ENCODE results near the gene AGFG1. TPM values are rescaled to one million over a fixed set of nuclear protein-coding genes. Genes with fewer than 3 reads are reported as not detected.

AGFG1 gene
- 55.2 TPM for total RNA-seq
- long read RNA-seq, full-length matches to known transcripts, result 8 of 70 reads
- long read RNA-seq, partial matches to known transcripts, result 8 of 70 reads
- long read RNA-seq, other reads (novel, unspliced or antisense), result 54 of 70 reads

GRCh38 chr2:227471924-227472264, at the start of gene AGFG1:
Gene AGFG1, plus strand, starts transcription at chr2:227472156. Its CDS starts 266 bp downstream, at chr2:227472422.
- intact Hi-C loops (cut with micrococcal nuclease), result no loop called here

GRCh38 chr2:227423656-227424499, 48.1 kb upstream of the AGFG1 start:
- DNase-seq (no peak), ATAC-seq (no peak)
- intact Hi-C loops (cut with micrococcal nuclease), result no loop called here

More at GRCh38 chr2:227471924-227472264, at the start of gene AGFG1:
- ATAC-seq (peak; percentile 87), DNase-seq (peak; percentile 90)

- ATAC-seq, result no peak
- intact Hi-C loops (cut with micrococcal nuclease), result no loop called here
- DNase-seq, result no peak
Measured at GRCh38 chr2:227428731-227429285, 43.1 kb upstream of the AGFG1 start.

- intact Hi-C loops (cut with micrococcal nuclease), result no loop called here
Measured at GRCh38 chr2:227430639-227431038, 41.3 kb upstream of the AGFG1 start.

GRCh38 chr2:227433171-227433570, 38.8 kb upstream of the AGFG1 start:
- intact Hi-C loops (cut with micrococcal nuclease), result no loop called here
- DNase-seq, result no peak
- no peak for ATAC-seq

More at GRCh38 chr2:227430639-227431038, 41.3 kb upstream of the AGFG1 start:
- ATAC-seq (no peak), DNase-seq (no peak)

GRCh38 chr2:227436436-227437174, 35.4 kb upstream of the AGFG1 start:
- DNase-seq (no peak), ATAC-seq (peak; percentile 17)
- intact Hi-C loops (cut with micrococcal nuclease), result no loop called here

- ATAC-seq, result no peak
- intact Hi-C loops (cut with micrococcal nuclease), result no loop called here
- no peak for DNase-seq
Measured at GRCh38 chr2:227439214-227439613, 32.7 kb upstream of the AGFG1 start.

- intact Hi-C loops (cut with micrococcal nuclease), result no loop called here
- ATAC-seq (no peak), DNase-seq (no peak)
Measured at GRCh38 chr2:227442639-227443038, 29.3 kb upstream of the AGFG1 start.

- ATAC-seq (no peak), DNase-seq (no peak)
- intact Hi-C loops (cut with micrococcal nuclease), result no loop called here
Measured at GRCh38 chr2:227443889-227444568, 27.9 kb upstream of the AGFG1 start.

- ATAC-seq, result no peak
- intact Hi-C loops (cut with micrococcal nuclease), result no loop called here
- no peak for DNase-seq
Measured at GRCh38 chr2:227447606-227448005, 24.4 kb upstream of the AGFG1 start.

- DNase-seq (no peak), ATAC-seq (peak; percentile 34)
- intact Hi-C loops (cut with micrococcal nuclease), result no loop called here
Measured at GRCh38 chr2:227450311-227450841, 21.6 kb upstream of the AGFG1 start.

GRCh38 chr2:227450926-227451654, 20.9 kb upstream of the AGFG1 start:
- DNase-seq (no peak), ATAC-seq (peak; percentile 97)
- intact Hi-C loops (cut with micrococcal nuclease), result no loop called here

GRCh38 chr2:227451655-227451992, 20.3 kb upstream of the AGFG1 start:
- intact Hi-C loops (cut with micrococcal nuclease), result no loop called here
- ATAC-seq, result peak; percentile 42
- DNase-seq, result no peak

- DNase-seq, result no peak
- intact Hi-C loops (cut with micrococcal nuclease), result no loop called here
- no peak for ATAC-seq
Measured at GRCh38 chr2:227453810-227454209, 18.1 kb upstream of the AGFG1 start.

- intact Hi-C loops (cut with micrococcal nuclease), result no loop called here
- DNase-seq, result no peak
- no peak for ATAC-seq
Measured at GRCh38 chr2:227454323-227454860, 17.6 kb upstream of the AGFG1 start.

- DNase-seq, result no peak
- intact Hi-C loops (cut with micrococcal nuclease), result no loop called here
- no peak for ATAC-seq
Measured at GRCh38 chr2:227455200-227455599, 16.8 kb upstream of the AGFG1 start.

- no peak for ATAC-seq
- intact Hi-C loops (cut with micrococcal nuclease), result no loop called here
- DNase-seq, result no peak
Measured at GRCh38 chr2:227456102-227456501, 15.9 kb upstream of the AGFG1 start.

GRCh38 chr2:227456772-227457171, 15.2 kb upstream of the AGFG1 start:
- intact Hi-C loops (cut with micrococcal nuclease), result no loop called here
- DNase-seq, result no peak
- ATAC-seq, result no peak

Data from left ventricle myocardium superior (tissue), 1 donor.